ENCODE measurements around the gene PWWP2B.

The PWWP2B gene

GRCh38 chr10:132439424-132440163, 42.6 kb downstream of the PWWP2B start:
- Histone ChIP-seq H3K9me3 (ENCODE audit: control insufficient read depth, low read length) (no peaks in the 10 kb centered on the region), H3K4me1 (ENCODE audit: control insufficient read depth, insufficient read depth, low read length) (peaks cover 4% of the 10 kb centered on the region), H3K27me3 (ENCODE audit: control insufficient read depth, insufficient read depth, low read length, poor library complexity, severe bottlenecking) (no peaks in the 10 kb centered on the region), H3K4me3 (ENCODE audit: insufficient read depth, low read depth, low read length) (no peak overlapping the region), H3K27ac (ENCODE audit: insufficient read depth, low read depth, low read length, poor library complexity, severe bottlenecking) (no peak overlapping the region), H3K36me3 (ENCODE audit: control insufficient read depth, insufficient read depth, low read length) (no peaks in the 10 kb centered on the region)
- 95% methylated on average over 17 to 18 of the region's 18 CpGs for WGBS, 2 experiments

GRCh38 chr10:132440791-132441565, 44.0 kb downstream of the PWWP2B start:
- no peak overlapping the region for H3K27ac ChIP-seq (ENCODE audit: insufficient read depth, low read depth, low read length, poor library complexity, severe bottlenecking)
- no peaks in the 10 kb centered on the region for H3K27me3 ChIP-seq (ENCODE audit: control insufficient read depth, insufficient read depth, low read length, poor library complexity, severe bottlenecking)
- WGBS, 2 experiments: 91% methylated on average over 25 of the region's 25 CpGs
- no peaks in the 10 kb centered on the region for H3K9me3 ChIP-seq (ENCODE audit: control insufficient read depth, low read length)
- H3K4me3 ChIP-seq (ENCODE audit: insufficient read depth, low read depth, low read length): no peak overlapping the region
- H3K36me3 ChIP-seq (ENCODE audit: control insufficient read depth, insufficient read depth, low read length): no peaks in the 10 kb centered on the region
- H3K4me1 ChIP-seq (ENCODE audit: control insufficient read depth, insufficient read depth, low read length): peaks cover 15% of the 10 kb centered on the region

GRCh38 chr10:132441818-132442524, 45.0 kb downstream of the PWWP2B start:
- Histone ChIP-seq H3K27ac (ENCODE audit: insufficient read depth, low read depth, low read length, poor library complexity, severe bottlenecking) (no peak overlapping the region), H3K4me1 (ENCODE audit: control insufficient read depth, insufficient read depth, low read length) (peaks cover 21% of the 10 kb centered on the region), H3K27me3 (ENCODE audit: control insufficient read depth, insufficient read depth, low read length, poor library complexity, severe bottlenecking) (no peaks in the 10 kb centered on the region), H3K4me3 (ENCODE audit: insufficient read depth, low read depth, low read length) (no peak overlapping the region), H3K36me3 (ENCODE audit: control insufficient read depth, insufficient read depth, low read length) (no peaks in the 10 kb centered on the region), H3K9me3 (ENCODE audit: control insufficient read depth, low read length) (no peaks in the 10 kb centered on the region)
- 95 to 96% methylated on average over 20 to 21 of the region's 22 CpGs for WGBS, 2 experiments

GRCh38 chr10:132442636-132443035, 45.6 kb downstream of the PWWP2B start:
- Histone ChIP-seq H3K4me1 (ENCODE audit: control insufficient read depth, insufficient read depth, low read length) (peaks cover 28% of the 10 kb centered on the region), H3K27me3 (ENCODE audit: control insufficient read depth, insufficient read depth, low read length, poor library complexity, severe bottlenecking) (no peaks in the 10 kb centered on the region), H3K4me3 (ENCODE audit: insufficient read depth, low read depth, low read length) (no peak overlapping the region), H3K9me3 (ENCODE audit: control insufficient read depth, low read length) (no peaks in the 10 kb centered on the region), H3K27ac (ENCODE audit: insufficient read depth, low read depth, low read length, poor library complexity, severe bottlenecking) (no peak overlapping the region), H3K36me3 (ENCODE audit: control insufficient read depth, insufficient read depth, low read length) (no peaks in the 10 kb centered on the region)
- 93 to 97% methylated on average over 10 of the region's 10 CpGs for WGBS, 2 experiments

GRCh38 chr10:132443605-132443982, 46.6 kb downstream of the PWWP2B start:
- WGBS, 2 experiments: 88 to 92% methylated on average over 7 to 10 of the region's 10 CpGs
- Histone ChIP-seq H3K27ac (ENCODE audit: insufficient read depth, low read depth, low read length, poor library complexity, severe bottlenecking) (no peak overlapping the region), H3K36me3 (ENCODE audit: control insufficient read depth, insufficient read depth, low read length) (no peaks in the 10 kb centered on the region), H3K4me1 (ENCODE audit: control insufficient read depth, insufficient read depth, low read length) (peaks cover 33% of the 10 kb centered on the region), H3K9me3 (ENCODE audit: control insufficient read depth, low read length) (no peaks in the 10 kb centered on the region), H3K27me3 (ENCODE audit: control insufficient read depth, insufficient read depth, low read length, poor library complexity, severe bottlenecking) (no peaks in the 10 kb centered on the region), H3K4me3 (ENCODE audit: insufficient read depth, low read depth, low read length) (no peak overlapping the region)

- Histone ChIP-seq H3K36me3 (ENCODE audit: control insufficient read depth, insufficient read depth, low read length) (no peaks in the 10 kb centered on the region), H3K9me3 (ENCODE audit: control insufficient read depth, low read length) (no peaks in the 10 kb centered on the region), H3K4me3 (ENCODE audit: insufficient read depth, low read depth, low read length) (no peak overlapping the region), H3K4me1 (ENCODE audit: control insufficient read depth, insufficient read depth, low read length) (peaks cover 33% of the 10 kb centered on the region), H3K27me3 (ENCODE audit: control insufficient read depth, insufficient read depth, low read length, poor library complexity, severe bottlenecking) (no peaks in the 10 kb centered on the region), H3K27ac (ENCODE audit: insufficient read depth, low read depth, low read length, poor library complexity, severe bottlenecking) (no peak overlapping the region)
- WGBS, 2 experiments: 79% methylated on average over 13 of the region's 13 CpGs
Measured at GRCh38 chr10:132443983-132444876, 47.2 kb downstream of the PWWP2B start.

- Histone ChIP-seq H3K4me1 (ENCODE audit: control insufficient read depth, insufficient read depth, low read length) (peaks cover 33% of the 10 kb centered on the region), H3K36me3 (ENCODE audit: control insufficient read depth, insufficient read depth, low read length) (no peaks in the 10 kb centered on the region), H3K27me3 (ENCODE audit: control insufficient read depth, insufficient read depth, low read length, poor library complexity, severe bottlenecking) (no peaks in the 10 kb centered on the region), H3K27ac (ENCODE audit: insufficient read depth, low read depth, low read length, poor library complexity, severe bottlenecking) (no peak overlapping the region), H3K4me3 (ENCODE audit: insufficient read depth, low read depth, low read length) (no peak overlapping the region), H3K9me3 (ENCODE audit: control insufficient read depth, low read length) (no peaks in the 10 kb centered on the region)
- WGBS, 2 experiments: 35 to 45% methylated on average over 7 of the region's 7 CpGs
Measured at GRCh38 chr10:132444877-132445351, 47.9 kb downstream of the PWWP2B start.

GRCh38 chr10:132445516-132446194, 48.7 kb downstream of the PWWP2B start:
- H3K4me1 ChIP-seq (ENCODE audit: control insufficient read depth, insufficient read depth, low read length): peaks cover 35% of the 10 kb centered on the region

GRCh38 chr10:132446195-132446581, 49.2 kb downstream of the PWWP2B start:
- Histone ChIP-seq H3K36me3 (ENCODE audit: control insufficient read depth, insufficient read depth, low read length) (no peaks in the 10 kb centered on the region), H3K4me1 (ENCODE audit: control insufficient read depth, insufficient read depth, low read length) (peaks cover 40% of the 10 kb centered on the region), H3K9me3 (ENCODE audit: control insufficient read depth, low read length) (no peaks in the 10 kb centered on the region), H3K27ac (ENCODE audit: insufficient read depth, low read depth, low read length, poor library complexity, severe bottlenecking) (no peak overlapping the region), H3K4me3 (ENCODE audit: insufficient read depth, low read depth, low read length) (no peak overlapping the region), H3K27me3 (ENCODE audit: control insufficient read depth, insufficient read depth, low read length, poor library complexity, severe bottlenecking) (no peaks in the 10 kb centered on the region)
- WGBS, 2 experiments: 93 to 95% methylated on average over 17 of the region's 17 CpGs

More at GRCh38 chr10:132445516-132446194, 48.7 kb downstream of the PWWP2B start:
- 86% methylated on average over 22 of the region's 22 CpGs for WGBS, 2 experiments
- Histone ChIP-seq H3K27me3 (ENCODE audit: control insufficient read depth, insufficient read depth, low read length, poor library complexity, severe bottlenecking) (no peaks in the 10 kb centered on the region), H3K9me3 (ENCODE audit: control insufficient read depth, low read length) (no peaks in the 10 kb centered on the region), H3K27ac (ENCODE audit: insufficient read depth, low read depth, low read length, poor library complexity, severe bottlenecking) (no peak overlapping the region), H3K36me3 (ENCODE audit: control insufficient read depth, insufficient read depth, low read length) (no peaks in the 10 kb centered on the region), H3K4me3 (ENCODE audit: insufficient read depth, low read depth, low read length) (no peak overlapping the region)

All from ectodermal cell (in vitro differentiated cells).